COLO668 (cell line): ENCODE measurements around the gene GAL3ST1.
"Not testable (repeated sequence)": the region's sequence is repeated elsewhere in the genome, so short reads cannot be mapped to it uniquely, and the experiment has no call there.

Source experiments
- DNase-seq: peaks from one replicate; lab custom pipeline; 2025; ENCODE audit not compliant: unreplicated experiment; lab: John Stamatoyannopoulos, UW

GAL3ST1 gene, protein sequence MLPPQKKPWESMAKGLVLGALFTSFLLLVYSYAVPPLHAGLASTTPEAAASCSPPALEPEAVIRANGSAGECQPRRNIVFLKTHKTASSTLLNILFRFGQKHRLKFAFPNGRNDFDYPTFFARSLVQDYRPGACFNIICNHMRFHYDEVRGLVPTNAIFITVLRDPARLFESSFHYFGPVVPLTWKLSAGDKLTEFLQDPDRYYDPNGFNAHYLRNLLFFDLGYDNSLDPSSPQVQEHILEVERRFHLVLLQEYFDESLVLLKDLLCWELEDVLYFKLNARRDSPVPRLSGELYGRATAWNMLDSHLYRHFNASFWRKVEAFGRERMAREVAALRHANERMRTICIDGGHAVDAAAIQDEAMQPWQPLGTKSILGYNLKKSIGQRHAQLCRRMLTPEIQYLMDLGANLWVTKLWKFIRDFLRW

DNA sequence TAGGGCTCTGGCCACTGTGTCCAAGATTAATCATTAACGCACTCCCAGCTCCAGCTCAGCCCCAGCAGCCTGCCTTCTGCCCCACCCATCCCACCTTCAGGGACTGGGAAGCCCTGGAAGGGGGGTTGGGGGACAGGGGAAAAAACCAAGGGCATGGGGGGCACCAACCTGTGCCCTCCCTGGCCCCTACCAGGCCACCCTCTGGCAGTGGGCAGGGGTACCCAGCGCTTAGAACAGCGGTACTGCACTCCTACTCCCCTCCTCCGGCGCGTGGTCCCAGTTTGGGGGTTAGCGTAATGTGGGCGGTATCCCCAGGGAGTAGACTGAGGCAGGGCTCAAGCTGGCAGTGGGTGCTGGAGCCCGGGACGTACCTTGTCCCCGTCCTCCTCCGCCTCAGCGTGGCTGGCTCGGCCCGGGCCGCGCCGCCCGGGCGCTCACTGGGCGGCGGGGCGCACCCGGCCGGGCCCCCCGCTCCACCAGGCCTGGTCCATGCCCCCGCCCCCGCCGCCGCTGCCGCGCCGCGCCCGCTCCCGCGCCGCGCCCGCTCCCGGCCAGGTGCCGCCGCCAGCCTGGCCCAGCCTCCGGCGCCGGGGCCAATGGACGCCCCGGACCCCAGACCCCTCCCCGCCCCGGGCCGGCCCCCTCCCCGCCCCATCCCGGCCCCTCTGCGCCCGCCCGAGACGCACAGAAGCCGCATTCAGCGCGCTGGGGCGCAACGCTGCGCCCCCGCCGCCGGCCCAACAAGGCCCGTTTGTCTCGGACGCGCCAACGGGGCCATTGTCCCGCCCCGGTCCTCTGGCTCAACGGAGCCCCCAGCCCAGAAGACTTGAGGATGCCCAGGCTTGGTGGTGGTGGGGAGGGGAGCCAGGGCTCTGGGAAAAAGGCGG, at the start of gene GAL3ST1:
Gene GAL3ST1 (minus strand): TSS at position 571 of the 887 bp plus-strand sequence. CDS start 17,273 bp downstream, outside the sequence.
- peak; percentile 80 for DNase-seq

- DNase-seq, result not testable (repeated sequence)
Observed at GRCh38 chr22:30619909-30620308, 45.4 kb upstream of the GAL3ST1 start.

DNA sequence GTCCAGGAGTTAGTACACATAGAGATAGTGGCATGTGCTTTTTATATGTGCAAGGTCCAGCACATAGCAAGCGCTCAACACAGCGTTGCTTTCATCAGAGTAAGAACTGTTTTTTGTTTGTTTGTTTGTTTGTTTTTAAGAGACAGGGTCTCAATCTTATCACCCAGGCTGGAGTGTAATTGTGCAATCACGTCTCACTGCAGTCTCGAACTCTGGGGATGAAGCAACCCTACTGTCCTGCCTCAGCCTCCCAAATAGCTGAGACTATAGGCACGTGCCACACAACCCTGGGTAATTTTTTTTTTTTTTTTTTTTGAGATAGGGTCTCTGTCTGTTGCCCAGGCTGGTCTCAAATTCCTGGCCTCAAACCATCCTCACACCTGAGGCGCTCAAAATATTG, 43.4 kb upstream of the GAL3ST1 start:
- no peak for DNase-seq

- DNase-seq, result no peak
Observed at GRCh38 chr22:30615543-30615954, 41.1 kb upstream of the GAL3ST1 start.

DNA sequence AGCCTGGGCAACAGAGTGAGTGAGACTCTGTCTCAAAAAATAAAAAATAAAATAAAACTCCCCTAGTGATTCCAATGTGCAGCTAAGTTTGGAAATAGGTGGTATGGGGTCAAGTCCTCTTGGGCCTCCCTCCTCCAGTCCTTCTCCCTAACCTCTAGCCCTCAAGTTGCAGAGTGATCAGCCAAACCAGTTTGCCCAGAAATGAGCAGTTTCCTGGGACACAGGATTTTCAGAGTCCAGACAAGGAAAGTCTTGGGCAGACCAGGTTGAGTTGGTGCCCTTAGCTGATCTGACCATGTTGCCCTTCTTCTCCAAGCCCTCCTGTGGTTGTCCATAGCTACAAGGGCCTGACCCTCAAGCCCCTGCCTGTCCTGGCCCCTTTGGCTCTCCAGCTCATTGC, 40.4 kb upstream of the GAL3ST1 start:
- no peak for DNase-seq

- DNase-seq, result no peak
Observed at GRCh38 chr22:30614268-30614667, 39.8 kb upstream of the GAL3ST1 start.

- no peak for DNase-seq
Observed at GRCh38 chr22:30612789-30613188, 38.3 kb upstream of the GAL3ST1 start.

GRCh38 chr22:30611197-30611596, 36.7 kb upstream of the GAL3ST1 start:
- no peak for DNase-seq

- DNase-seq, result no peak
Observed at GRCh38 chr22:30610299-30610698, 35.8 kb upstream of the GAL3ST1 start.

- no peak for DNase-seq
Observed at GRCh38 chr22:30609260-30610185, 35.1 kb upstream of the GAL3ST1 start.

DNA sequence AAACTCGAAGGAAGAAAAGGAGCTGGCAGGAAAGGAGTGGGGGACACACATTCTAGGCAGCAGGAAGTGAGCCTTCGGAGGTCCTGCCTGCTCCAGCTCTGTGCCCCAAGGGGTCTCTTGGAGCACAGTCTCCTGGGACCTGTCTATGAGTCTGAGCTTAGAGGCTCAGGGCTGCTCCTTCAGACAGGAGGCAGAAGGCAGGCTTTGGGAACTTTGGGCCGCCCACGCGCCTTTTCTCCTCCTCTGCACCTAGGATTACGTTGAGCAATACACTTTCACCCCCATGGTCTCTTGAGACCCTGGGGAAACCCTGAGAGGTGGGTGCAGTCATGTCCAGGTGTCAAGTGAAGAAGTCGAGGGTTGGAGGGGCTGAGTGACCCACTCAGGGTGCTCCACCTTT, 33.5 kb upstream of the GAL3ST1 start:
- DNase-seq, result no peak

DNA sequence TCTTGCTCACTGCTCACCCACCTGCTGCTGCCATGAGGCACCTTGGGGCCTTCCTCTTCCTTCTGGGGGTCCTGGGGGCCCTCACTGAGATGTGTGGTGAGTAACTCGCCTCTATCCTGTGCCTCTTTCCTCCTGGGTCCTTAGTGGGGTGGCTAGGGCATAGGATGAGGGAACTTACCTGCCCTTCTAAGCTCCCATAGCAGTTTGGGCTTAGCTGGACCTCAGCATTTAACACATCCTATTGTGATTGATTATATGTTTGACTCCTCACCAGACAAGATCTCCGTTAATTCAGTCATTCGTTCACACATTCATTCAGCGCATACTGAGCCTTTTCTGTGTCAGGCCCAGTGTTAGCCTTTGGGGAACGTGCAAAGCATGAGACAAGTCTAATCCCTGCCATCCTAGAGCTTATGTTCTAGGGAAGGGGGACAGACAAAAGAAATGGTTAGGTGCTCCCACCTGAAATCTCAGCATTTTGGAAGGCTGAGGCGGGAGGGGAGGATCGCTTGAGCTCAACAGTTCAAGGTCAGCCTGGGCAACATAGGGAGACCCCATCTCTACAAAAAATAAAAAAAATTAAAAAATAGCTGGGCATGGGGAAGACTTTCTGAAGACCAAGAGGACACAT, 33.0 kb upstream of the GAL3ST1 start:
- DNase-seq, result no peak

- peak; percentile 46 for DNase-seq
Observed at GRCh38 chr22:30606455-30607299, 32.2 kb upstream of the GAL3ST1 start, which contains the start of gene TCN2. TSS of gene TCN2 (plus strand) at chr22:30607174. CDS start at chr22:30607332, 158 bp downstream.

GRCh38 chr22:30605449-30606110, 31.1 kb upstream of the GAL3ST1 start:
- DNase-seq, result peak; percentile 47

DNA sequence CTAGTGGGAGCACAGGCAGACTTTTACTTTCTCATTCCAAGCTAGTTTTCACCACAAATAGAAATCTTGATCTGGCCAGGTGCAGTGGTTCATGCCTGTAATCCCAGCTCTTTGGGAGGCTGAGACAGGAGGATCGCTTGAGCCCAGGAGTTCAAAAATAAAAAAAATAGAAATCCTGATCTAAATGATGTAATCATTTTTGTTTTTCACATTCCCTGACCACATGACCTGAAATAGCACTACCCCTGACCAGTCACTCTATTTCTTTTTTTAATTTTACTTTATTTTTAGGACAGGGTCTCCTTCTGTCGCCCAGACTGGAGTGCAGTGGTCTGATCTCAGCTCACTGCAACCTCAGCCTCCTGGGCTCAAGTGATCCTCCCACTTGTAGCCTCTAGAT, 30.3 kb upstream of the GAL3ST1 start:
- DNase-seq, result no peak

DNA sequence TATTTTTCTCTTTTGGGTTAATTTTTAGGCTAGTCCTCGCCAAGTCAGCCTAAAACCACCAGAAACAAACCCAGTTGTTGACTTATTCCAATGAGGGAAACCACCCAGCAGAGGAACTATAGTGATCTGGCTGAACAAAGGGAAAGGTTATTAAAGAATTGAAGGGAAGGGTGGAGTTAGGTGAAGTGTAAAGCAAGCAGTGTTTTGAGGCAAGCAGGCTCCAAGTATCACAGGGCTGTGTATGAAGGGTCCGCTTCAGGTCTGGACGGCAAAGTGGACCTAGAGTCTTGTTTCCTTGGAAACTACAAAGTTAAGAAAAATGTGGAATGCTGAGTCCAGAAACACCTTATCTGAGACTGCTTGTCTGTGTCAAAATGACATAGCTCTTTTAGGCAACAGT, 29.3 kb upstream of the GAL3ST1 start:
- DNase-seq, result no peak

DNA sequence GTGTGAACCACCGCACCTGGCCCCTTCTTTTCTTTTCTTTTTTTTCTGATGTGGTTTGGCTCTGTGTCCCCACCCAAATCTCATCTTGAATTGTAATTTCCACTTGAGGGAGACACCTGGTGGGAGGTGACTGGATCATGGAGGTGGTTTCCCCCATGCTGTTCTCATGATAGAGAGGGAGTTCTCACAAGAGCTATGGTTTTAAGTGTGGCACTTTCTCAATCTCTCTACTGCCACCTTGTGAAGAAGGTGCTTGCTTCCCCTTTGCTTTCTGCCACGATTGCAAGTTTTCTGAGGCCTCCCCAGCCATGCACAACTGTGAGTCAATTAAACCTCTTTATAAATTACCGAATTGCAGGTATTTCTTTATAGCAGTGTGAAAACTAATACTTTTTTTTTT, 27.6 kb upstream of the GAL3ST1 start:
- no peak for DNase-seq

DNA sequence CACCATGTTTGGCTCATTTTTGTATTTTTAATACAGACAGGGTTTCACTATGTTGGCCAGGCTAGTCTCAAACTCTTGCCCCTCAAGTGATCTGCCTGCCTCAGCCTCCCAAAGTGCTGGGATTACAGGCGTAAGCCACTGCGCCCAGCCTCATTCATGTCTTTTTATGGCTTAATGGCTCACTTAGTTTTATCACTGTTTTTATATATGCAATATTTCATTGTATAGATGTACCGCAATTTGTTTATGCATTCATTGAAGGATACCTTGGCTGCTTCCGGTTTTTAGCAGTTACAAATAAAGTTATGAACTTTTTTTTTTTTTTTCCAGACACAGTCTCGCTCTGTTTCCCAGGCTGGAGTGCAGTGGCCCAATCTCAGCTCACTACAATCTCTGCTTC, 27.0 kb upstream of the GAL3ST1 start:
- no peak for DNase-seq

DNA sequence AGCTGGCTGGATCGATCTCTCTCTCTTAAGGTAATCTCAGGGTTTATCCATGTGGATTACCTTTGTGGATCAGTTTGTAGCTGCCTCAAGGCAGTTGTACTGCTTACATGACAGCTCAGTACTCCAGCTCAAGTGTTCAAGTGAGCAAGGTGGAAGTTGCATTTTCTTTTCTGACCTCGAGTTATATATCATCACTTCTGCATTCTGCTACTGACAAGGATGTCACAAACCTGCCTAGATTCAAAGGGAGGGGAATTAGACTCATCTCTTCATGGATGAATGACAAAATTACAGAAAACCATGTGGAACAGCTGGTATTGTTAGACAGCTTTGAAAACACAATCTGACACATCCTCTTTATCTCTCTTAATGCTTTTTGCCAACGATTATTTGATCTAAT, 26.5 kb upstream of the GAL3ST1 start:
- no peak for DNase-seq
